HFF-Myc (cell line): Measurements from ENCODE around the gene ORMDL1.

ENCODE experiments used
- DNase-seq: peaks from one replicate; pipeline ENCODE4 v3.0.0-alpha.2; 2011; ENCODE audit warnings: low read depth; ENCODE audit errors: extremely low read depth
- H3K4me3 ChIP-seq: replicated peaks from 2 replicates; pipeline ENCODE4 v1.5.1; 2011; ENCODE audit warnings: low read depth, mild to moderate bottlenecking, control low read depth, low read length
- CTCF ChIP-seq: IDR thresholded peaks from 2 replicates; pipeline ENCODE4 v1.5.1; 2012; ENCODE audit warnings: mild to moderate bottlenecking, low read depth, low read length, control low read depth; ENCODE audit errors: missing control alignments

Gene ORMDL1

GRCh38 chr2:189799030-189799331 lies 14.8 kb upstream of the ORMDL1 start:
- H3K4me3 ChIP-seq: no peak overlapping the region
- DNase-seq: no peak
- no peak for TF ChIP-seq CTCF

GRCh38 chr2:189798312-189799029 lies 14.3 kb upstream of the ORMDL1 start:
- H3K4me3 ChIP-seq: no peak overlapping the region
- peak; percentile 29 for TF ChIP-seq CTCF
- no peak for DNase-seq

GRCh38 chr2:189797902-189798301 lies 13.8 kb upstream of the ORMDL1 start:
- DNase-seq: no peak
- no peak for TF ChIP-seq CTCF

GRCh38 chr2:189794310-189794709 lies 10.2 kb upstream of the ORMDL1 start:
- no peak for DNase-seq
- no peak overlapping the region for H3K4me3 ChIP-seq
- TF ChIP-seq CTCF: no peak

More at GRCh38 chr2:189797902-189798301, 13.8 kb upstream of the ORMDL1 start:
- H3K4me3 ChIP-seq: no peak overlapping the region

DNA sequence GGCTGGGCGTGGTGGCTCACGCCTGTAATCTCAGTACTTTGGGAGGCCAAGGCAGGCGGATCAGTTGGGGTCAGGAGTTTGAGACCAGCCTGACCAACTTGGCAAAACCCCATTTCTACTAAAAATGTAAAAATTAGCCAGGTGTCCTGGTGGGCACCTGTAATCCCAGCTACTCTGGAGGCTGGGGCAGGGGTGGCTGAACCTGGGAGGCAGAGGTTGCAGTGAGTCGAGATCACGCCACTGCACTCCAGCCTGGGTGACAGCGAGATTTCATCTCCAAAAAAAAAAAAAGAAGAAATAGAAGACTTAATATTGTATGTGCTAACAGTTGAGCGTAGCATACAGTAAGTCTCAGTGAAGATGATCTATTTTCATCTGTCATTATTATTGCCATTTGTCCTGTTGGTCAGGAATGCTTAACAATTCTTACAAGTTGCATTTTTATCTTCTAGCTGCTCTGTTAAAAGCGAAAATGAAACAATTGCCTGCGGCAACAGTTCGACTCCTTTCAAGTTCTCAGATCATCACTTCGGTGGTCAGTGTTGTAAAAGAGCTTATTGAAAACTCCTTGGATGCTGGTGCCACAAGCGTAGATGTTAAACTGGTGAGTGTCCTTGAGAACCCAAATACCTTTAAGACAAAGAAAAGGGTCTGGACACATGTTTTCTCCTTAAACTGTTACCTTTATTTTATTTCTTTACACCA lies 7.4 kb upstream of the ORMDL1 start:
- TF ChIP-seq CTCF: no peak
- no peak overlapping the region for H3K4me3 ChIP-seq
- no peak for DNase-seq

DNA sequence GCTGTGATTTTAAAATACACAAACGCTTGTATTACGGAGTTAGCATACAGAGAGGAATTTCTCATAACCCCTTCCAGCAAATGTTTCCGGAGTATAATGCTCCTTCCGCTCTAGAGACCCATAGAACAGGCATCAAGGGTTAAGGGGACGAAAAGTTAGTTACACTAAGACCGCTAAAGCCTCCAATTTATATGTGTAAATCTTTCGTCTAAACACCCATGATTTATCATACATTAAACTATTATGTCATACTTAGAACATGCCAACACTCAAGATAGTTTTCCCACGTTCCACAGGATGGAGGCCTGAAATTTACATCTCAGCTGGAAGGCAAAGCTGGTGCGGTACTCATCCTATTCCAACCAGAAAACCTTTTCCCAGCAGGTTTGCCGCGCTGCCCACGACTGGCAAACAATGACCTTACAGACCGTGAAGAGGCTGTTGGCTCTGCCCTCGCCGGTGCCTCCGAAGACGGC lies 650 bp downstream of the ORMDL1 start:
- H3K4me3 ChIP-seq: peak overlapping the region; percentile 54
- no peak for DNase-seq
- TF ChIP-seq CTCF: no peak
